Panc1 (cell line): Measurements from ENCODE around the gene SHKBP1.

Source experiments
- POLR2AphosphoS5 ChIP-seq: IDR thresholded peaks from 2 replicates; pipeline ENCODE4 v1.6.1; 2012; ENCODE audit warnings: mild to moderate bottlenecking, low read depth, low read length, moderate library complexity
- REST ChIP-seq, 2 experiments: IDR thresholded peaks; 2 replicates each; pipeline ENCODE4 v1.6.1; 2011 to 2012; ENCODE audit warnings: low read depth in 2 of 2, control low read depth in 1 of 2, low read length in 1 of 2, mild to moderate bottlenecking in 1 of 2, moderate library complexity in 1 of 2; ENCODE audit not compliant: insufficient read depth in 1 of 2
- SIN3A ChIP-seq: IDR thresholded peaks from 2 replicates; pipeline ENCODE4 v1.6.1; 2012; ENCODE audit warnings: low read depth, mild to moderate bottlenecking, low read length, moderate library complexity, borderline replicate concordance; ENCODE audit not compliant: insufficient read depth
- TCF7L2 ChIP-seq: IDR thresholded peaks from 2 replicates; pipeline ENCODE4 v1.6.1; 2011; ENCODE audit warnings: mild to moderate bottlenecking, low read depth, low read length, inconsistent platforms
- TF ChIP-seq, protein P1 (sequence below): fragments of 450-650 bp; IDR thresholded peaks from 2 replicates; pipeline ENCODE4 v1.5.1; 2017; ENCODE audit warnings: mild to moderate bottlenecking

DNA sequence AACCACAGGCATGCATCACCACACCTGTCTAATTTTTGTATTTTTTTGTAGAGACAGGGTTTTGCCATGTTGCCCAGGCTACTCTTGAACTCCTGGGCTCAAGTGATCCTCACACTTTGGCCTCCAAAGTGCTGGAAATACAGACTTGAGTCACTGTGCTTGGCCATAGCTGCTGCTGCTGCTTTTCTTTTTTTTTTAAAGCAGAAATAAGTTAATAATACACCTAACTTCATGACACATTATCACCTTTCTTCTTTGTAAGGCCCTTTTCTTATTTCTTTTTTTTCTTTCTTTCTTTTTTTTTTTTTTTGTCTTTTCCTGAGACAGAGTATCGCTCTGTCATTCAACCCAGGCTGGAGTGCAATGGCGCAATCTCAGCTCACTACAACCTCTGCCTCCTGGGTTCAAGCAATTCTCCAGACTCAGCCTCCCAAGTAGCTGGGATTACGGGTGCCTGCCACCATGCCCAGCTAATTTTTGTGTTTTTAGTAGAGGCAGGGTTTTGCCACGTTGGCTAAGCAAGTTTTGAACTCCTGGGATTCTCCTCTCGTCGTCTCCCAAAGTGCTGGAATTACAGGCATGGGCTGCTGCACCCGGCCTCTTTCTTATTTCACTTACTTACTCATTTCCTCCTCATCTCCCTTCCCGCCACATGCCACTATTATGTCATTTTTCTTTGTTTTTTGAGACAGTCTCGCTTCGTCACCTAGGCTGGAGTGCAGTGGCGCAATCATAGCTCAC, 8.7 kb downstream of the SHKBP1 start:
- TF ChIP-seq, protein P1, sequence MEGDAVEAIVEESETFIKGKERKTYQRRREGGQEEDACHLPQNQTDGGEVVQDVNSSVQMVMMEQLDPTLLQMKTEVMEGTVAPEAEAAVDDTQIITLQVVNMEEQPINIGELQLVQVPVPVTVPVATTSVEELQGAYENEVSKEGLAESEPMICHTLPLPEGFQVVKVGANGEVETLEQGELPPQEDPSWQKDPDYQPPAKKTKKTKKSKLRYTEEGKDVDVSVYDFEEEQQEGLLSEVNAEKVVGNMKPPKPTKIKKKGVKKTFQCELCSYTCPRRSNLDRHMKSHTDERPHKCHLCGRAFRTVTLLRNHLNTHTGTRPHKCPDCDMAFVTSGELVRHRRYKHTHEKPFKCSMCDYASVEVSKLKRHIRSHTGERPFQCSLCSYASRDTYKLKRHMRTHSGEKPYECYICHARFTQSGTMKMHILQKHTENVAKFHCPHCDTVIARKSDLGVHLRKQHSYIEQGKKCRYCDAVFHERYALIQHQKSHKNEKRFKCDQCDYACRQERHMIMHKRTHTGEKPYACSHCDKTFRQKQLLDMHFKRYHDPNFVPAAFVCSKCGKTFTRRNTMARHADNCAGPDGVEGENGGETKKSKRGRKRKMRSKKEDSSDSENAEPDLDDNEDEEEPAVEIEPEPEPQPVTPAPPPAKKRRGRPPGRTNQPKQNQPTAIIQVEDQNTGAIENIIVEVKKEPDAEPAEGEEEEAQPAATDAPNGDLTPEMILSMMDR: no peak
- TF ChIP-seq REST (IDR thresholded peaks at IDR 0.05; ENCODE audit: insufficient read depth in 1 of 2, low read depth in 2 of 2, low read length in 1 of 2) (no peak), POLR2AphosphoS5 (no peak), SIN3A (no peak), TCF7L2 (no peak)
